Measurements from ENCODE around the gene ZNF28.
A peak's percentile ranks its signal among the peaks of the same experiment; 100 is the strongest.
"Not testable (repeated sequence)": the region's sequence is repeated elsewhere in the genome, so short reads cannot be mapped to it uniquely, and the experiment has no call there.

The ZNF28 gene

DNA sequence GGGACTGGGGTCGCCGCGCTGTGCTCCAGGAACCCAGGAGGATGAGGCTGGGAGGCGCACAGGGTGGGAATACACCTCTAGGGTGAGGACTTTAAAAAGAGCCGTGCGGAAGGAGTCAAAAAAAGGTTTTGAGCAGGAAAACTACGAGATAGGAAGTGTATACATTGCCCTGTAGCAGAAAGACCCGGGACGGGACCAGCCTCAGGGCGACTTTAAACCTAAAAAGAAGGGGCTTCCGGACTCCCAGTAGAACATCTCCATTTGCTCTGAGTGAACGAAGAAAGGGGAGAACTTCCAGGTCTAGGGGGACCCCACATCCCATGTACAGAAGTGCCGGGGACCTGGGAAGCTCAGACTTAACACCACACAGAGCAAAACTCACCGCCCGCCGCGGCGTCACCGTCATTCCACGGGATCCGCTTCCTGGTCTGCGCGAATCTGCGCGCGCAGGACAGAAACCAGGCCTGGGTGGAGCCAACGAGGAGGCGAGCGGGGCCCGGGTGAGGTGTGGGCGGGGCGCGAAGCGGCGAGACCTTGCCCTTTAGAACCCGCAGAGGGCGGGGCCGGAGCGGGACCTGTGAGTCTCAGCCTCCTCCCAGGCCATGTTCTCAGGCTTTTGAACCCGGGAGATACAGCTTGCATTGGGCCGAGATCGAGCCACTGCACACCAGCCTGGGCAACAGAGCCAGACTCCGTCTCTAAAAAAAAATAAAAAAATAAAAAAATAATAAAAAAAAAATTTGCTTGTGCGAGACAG lies at the start of gene ZNF28:
ZNF28 (minus strand) TSS at position 430 of the 757 bp plus-strand sequence. CDS start 3,675 bp downstream, outside the sequence.
- DNase-seq = not testable (repeated sequence)

DNA sequence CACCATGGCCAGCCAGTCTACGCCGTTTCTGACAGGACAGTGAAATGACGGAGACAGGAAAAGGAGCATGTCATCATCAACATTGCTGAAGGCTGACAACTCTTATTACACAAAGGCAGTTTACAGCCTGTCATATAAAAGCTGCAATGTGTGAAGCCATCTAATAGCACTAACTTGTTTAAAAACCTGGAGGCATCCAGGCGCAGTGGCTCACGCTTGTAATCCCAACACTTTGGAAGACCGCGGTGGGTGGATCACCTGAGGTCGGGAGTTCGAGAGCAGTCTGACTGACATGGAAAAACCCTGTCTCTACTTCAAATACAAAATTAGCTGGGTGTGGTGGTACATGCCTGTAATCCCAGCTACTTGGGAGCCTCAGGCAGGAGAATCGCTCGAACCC lies 46.6 kb upstream of the ZNF28 start:
- DNase-seq = not testable (repeated sequence)

DNA sequence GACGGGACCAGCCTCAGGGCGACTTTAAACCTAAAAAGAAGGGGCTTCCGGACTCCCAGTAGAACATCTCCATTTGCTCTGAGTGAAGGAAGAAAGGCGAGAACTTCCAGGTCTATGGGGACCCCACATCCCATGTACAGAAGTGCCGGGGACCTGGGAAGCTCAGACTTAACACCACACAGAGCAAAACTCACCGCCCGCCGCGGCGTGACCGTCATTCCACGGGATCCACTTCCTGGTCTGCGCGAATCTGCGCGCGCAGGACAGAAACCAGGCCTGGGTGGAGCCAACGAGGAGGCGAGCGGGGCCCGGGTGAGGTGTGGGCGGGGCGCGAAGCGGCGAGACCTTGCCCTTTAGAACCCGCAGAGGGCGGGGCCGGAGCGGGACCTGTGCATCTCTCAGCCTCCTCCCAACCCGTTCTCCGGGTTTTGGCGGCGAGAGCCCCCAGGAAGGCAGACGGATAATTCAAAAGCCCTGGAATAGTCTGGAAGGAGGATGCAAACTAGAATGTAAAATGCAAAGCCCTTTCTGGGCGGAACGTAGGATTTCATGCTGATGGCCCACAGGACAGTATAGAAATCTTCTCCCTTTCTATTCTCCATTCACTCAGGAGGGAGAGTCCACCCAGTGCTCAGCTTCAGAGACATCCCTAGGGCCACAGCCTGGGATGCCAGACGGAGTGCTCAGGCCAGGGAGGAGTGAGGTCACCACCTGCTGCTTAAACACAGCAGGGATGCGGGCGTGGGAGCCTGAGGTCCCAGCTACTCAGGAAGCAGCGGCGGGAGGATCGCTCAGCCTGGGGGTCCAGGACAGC lies 36.2 kb upstream of the ZNF28 start, which contains the start of gene ZNF468:
ZNF468 (minus strand) TSS at position 242 of the 814 bp plus-strand sequence. CDS start 3,347 bp downstream, outside the sequence.
- peak; percentile 19 to 21 for DNase-seq

DNA sequence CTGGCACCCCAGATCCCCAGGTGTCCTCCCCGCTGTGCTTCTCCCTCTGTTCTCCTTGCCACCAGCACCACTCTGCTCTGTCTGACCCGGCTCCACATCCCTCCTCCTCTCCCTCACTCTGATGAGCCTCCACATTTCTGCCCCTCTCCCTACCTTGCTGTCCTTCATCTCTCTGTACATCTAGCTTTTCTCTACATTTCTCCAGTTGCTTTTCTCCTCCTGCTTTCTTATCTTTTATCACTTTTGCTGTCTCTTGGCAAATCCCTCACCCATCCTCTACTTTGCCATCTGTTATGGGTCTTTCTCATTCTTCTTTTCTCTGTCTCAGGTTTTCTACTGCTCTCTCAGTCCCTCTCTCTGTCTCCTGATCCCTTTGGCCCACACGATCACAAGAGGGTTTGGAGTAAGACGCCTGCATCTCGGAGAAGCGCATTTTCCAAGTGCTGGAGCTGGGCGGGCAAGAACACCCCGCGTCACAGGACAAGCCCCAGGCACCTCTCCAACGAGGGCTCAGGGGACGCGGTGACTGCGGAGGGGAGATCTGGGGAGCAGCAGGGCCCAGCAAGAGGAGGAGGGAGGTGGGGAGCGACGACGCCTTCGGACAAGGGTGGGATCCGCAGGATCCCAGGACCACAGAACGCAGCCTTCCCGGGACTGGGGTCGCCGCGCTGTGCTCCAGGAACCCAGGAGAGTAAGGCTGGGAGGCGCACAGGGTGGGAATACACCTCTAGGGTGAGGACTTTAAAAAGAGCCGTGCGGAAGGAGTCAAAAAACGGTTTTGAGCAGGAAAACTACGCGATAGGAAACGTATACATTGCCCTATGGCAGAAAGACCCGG lies 35.3 kb upstream of the ZNF28 start:
- not testable (repeated sequence) for DNase-seq

DNA sequence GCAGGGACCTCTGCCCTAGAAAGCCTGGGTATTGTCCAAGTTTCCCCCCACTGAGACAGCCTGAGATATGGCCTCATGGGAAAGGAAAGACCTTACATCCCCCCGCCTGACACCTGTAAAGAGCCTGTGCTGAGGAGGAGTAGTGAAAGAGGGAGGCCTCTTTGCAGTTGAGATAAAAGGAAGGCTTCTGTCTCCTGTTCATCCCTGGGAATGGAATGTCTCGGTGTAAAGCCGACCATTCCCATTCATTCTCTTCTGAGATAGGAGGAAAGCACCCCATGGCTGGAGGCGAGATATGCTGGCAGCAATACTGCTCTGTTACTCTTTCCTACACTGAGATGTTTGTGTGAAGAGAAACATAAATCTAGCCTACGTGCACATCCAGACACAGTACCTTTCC lies 25.9 kb upstream of the ZNF28 start:
- DNase-seq = not testable (repeated sequence)

DNA sequence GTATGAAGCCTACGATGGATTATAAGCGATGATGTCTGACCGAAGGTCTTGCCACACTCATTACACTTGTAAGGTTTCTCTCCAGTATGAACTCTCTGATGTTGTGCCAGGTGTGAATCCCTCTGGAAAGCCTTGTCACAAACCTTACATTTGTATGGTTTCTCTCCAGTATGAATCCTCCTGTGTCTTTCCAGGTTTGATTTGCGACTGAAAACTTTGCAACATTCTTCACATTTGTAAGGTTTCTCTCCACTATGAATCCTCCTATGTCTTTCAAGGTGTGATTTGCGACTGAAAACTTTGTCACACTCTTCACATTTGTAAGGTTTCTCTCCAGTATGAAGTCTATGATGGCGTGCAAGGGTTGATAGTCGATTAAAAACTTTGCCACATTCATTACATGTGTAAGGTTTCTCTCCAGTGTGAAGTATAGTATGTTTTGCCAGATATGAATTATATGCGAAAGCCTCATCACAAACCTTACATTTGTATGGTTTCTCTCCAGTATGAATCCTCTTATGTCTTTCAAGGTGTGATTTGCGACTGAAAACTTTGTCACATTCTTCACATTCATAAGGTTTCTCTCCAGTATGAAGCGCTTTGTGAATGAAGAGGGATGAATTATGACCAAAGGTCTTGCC lies 19.5 kb upstream of the ZNF28 start:
- DNase-seq = not testable (repeated sequence)

DNA sequence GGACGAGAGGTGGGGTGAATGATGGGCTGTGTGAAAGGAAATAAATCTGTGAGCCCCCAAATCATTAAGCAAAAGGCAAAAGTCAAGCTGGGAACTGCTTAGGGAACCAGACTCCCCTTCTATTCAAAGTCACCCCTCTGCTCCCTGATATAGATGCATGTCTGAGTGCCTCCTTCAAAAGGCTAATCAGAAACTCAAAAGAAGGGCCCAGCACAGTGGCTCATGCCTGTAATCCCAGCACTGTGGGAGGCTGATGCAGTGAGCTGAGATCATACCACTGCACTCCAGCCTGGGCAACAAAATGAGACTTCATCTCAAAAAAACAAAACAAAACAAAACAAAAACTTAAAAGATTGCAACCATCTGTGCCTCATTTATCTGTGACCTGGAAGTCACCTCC lies 12.9 kb upstream of the ZNF28 start:
- DNase-seq = not testable (repeated sequence)

DNA sequence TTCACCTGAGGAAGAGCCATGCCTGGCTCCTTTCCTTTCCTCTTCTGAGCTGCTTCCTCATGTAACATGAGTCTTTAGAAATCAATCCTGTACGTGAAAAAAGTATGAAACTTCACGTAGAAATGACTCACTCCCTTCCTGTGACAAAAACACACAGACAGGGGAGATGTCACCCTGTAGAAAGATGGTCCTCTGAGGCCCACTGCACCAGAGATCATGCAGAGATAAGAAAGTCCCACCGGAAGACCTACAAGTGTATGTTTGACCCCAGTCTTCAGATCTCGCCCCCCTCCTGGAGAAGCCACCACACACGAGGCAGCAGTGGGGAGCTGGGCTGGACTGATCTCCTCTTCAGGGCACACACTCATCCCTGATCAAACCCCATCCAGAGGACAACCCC lies 12.1 kb upstream of the ZNF28 start:
- DNase-seq = not testable (repeated sequence)

DNA sequence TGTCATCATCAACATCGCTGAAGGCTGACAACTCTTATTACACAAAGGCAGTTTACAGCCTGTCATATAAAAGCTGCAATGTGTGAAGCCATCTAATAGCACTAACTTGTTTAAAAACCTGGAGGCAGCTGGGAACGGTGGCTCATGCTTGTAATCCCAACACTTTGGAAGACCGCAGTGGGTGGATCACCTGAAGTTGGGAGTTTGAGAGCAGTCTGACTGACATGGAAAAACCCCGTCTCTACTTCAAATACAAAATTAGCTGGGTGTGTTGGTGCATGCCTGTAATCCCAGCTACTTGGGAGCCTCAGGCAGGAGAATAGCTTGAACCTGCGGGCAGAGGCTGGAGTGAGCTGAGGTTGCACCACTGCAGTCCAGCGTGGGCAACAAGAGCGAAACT lies 8.4 kb upstream of the ZNF28 start:
- DNase-seq = not testable (repeated sequence)

DNA sequence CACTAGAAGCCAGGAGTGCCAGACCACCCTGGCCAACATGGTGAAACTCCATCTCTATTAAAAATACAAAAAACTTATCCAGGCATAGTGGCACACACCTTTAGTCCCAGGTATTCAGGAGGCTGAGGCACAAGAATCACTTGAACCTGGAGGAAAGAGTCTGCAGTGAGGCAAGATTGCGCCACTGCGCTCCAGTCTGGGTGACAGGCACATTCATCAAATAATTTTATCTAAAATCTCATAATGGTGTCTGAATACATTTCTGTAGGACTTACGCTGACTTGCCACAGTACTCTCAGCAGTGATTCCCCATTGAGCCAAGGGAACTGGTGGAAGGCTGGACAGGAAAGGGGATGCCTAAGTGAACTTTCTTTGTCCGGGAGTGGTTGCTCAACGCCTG lies 4.3 kb upstream of the ZNF28 start:
- no peak for DNase-seq

DNA sequence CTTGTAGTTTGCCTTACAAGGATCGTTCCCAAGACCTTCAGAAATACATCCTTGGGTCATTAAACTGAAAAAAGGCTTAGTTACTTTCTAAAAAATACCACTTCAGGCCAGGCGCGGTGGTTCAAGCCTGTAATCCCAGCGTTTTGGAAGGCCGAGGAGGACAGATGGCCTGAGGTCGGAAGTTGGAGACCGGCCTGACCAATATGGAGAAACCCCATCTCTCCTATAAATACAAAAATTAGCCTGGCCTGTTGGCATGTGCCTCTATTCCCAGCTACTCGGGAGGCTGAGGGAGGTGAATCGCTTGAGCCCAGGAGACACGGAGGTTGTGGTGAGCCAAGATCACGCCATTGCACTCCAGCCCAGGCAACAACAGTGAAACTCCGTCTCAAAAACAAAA lies 2.2 kb upstream of the ZNF28 start:
- no peak for DNase-seq

DNA sequence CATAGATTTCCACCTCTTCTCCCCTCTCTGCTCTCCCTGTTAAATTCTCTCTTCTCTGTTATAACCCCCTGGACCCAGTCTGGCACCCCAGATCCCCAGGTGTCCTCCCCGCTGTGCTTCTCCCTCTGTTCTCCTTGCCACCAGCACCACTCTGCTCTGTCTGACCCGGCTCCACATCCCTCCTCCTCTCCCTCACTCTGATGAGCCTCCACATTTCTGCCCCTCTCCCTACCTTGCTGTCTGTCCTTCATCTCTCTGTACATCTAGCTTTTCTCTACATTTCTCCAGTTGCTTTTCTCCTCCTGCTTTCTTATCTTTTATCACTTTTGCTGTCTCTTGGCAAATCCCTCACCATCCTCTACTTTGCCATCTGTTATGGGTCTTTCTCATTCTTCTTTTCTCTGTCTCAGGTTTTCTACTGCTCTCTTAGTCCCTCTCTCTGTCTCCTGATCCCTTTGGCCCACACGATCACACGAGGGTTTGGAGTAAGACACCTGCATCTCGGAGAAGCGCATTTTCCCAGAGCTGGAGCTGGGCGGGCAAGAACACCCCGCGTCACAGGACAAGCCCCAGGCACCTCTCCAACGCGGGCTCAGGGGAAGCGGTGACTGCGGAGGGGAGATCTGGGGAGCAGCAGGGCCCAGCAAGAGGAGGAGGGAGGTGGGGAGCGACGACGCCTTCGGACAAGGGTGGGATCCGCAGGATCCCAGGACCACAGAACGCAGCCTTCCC lies 795 bp downstream of the ZNF28 start:
- not testable (repeated sequence) for DNase-seq

DNA sequence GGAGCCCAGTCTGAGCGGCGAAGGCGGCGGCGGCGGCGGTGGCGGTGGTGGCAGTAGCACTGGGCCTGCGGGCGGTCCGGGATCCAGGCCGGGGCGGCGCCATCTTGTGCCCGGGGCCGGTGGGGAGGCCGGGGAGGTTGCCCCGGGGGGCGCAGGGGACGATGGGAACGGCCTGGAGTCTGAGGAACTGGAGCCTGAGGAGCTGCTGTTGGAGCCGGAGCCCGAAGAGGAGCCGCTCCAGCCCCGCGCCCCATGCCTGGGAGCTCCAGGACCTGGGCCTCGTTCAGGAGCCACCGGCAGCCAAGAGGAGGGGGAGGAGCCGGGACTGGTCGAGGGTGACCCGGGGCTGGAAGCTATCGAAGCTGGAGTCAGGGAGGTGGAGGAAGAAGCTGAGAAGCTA lies 11.6 kb downstream of the ZNF28 start:
- DNase-seq = no peak

DNA sequence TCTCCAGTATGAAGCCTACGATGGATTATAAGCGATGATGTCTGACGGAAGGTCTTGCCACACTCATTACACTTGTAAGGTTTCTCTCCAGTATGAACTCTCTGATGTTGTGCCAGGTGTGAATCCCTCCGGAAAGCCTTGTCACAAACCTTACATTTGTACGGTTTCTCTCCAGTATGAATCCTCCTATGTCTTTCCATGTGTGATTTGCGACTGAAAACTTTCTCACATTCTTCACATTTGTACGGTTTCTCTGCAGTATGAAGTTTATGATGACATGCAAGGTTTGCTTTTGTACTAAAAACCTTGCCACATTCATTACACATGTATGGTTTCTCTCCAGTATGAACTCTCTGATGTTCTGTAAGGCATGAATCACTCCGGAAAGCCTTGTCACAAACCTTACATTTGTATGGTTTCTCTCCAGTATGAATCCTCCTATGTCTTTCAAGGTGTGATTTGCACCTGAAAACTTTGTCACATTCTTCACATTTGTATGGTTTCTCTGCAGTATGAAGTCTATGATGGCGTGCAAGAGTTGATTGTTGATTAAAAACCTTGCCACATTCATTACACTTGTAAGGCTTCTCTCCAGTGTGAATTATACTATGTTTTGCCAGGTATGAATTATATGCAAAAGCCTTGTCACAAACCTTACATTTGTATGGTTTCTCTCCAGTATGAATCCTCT lies 21.3 kb downstream of the ZNF28 start:
- DNase-seq = not testable (repeated sequence)

DNA sequence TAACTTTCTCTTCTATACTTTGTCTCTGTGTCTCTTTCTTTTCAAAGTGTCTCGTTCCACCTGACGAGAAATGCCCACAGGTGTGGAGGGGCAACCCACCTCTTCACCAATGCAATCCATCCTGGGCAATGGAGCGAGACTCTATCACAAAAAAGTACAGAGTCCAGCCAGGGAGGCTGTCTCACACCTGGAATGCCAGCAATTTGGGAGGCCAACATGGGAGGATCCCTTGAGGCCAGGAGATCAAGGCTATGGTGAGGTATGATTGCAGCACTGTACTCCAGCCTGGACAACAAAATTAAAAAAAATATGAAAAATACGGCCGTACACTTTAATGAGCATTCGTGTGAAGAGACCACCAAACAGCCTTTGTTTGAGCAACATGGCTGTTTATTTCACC lies 32.0 kb downstream of the ZNF28 start:
- no peak for DNase-seq

DNA sequence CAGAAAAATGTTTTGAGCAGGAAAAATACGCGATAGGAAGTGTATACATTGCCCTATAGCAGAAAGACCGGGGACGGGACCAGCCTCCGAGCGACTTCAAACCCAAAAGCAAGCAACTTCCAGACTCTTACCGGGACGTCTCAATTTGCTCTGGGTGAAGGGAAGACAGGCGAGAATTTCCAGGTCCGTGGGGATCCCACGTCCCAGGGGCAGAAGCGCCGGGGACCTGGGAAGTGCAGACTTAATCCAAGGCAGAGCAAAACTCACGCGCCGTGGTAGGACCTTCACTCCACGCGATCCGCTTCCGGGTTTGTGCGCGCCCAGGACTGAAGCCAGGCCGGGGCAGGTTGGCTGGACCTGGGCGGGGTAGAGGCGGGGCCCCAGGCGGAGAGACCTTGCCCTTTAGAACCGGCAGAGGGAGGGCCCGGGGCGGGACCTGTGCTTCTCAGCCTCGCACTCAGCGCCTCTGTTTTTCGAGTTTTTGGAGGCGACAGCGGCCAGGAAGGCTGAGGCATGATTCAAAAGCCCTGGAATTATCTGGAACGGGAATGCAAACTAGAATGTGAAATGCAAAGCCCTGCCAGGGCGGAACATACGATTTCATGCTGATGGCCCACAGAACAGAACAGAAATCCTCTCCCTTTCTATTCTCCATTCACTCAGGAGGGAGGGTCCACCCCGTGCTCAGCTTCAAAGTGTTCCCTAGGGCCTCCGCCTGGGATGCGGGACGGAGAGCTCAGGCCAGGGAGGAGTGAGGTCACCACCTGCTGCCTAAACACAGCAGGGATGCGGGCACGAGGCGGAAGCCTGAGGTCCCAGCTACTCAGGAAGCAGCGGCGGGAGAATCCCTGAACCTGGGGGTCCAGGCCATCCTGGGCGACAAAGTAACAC lies 34.7 kb downstream of the ZNF28 start, which contains the start of gene ZNF600:
ZNF600 (minus strand) TSS at position 328 of the 891 bp plus-strand sequence. CDS start 7,903 bp downstream, outside the sequence.
- DNase-seq = not testable (repeated sequence)

DNA sequence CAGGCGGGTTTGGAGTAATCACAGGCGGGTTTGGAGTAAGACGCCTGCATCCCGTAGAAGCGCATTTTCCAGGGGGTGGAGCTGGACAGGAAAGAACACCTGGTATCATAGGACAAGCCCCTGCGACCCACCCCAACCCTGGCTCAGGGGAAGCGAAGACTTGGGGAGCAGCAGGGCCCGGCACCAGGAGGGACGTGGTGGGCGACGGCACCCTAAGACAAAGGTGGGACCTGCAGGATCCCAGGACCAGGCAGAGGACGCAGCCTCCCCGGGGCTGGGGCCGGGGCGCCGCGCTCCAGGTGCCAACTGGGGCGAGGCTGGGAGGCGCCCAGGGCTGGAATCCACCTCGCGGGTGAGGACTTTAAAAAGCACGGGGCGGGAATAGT lies 35.4 kb downstream of the ZNF28 start:
- DNase-seq = no peak

DNA sequence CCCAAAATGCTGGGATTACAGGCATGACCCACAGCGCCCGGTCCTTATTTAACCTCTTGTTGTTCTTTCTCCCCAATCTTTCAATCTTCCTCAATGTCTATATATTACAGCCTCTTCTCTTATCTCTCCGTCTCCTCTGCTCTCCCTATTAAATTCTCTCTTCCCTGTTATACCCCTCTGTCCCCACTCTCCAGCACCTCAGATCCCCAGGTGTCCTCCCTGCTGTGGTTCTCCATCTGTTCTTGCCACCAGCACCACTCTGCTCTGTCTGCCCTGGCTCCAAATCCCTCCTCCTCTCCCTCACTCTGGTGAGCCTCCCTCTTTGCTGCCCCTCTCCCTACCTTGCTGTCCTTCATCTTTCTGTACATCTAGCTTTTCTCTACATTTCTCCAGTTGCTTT lies 35.9 kb downstream of the ZNF28 start:
- no peak for DNase-seq

DNA sequence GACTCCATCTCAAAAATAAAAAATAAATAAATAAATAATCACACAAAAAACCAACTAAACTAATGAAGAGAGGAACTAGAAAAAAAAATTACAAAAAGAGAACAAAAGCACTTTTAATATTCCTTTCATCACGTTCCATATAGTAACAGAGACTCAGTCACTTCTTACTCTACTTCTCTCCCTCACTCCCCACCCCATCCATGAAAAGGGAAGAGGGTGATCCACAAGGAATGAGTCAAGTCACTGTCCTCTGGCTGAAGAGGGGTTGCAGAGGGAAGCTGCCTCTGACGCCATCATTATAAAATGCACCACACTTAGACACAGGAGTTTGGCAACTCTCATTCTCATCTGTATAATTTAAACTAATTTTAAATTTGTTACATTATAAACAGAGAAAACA lies 38.6 kb downstream of the ZNF28 start:
- not testable (repeated sequence) for DNase-seq

DNA sequence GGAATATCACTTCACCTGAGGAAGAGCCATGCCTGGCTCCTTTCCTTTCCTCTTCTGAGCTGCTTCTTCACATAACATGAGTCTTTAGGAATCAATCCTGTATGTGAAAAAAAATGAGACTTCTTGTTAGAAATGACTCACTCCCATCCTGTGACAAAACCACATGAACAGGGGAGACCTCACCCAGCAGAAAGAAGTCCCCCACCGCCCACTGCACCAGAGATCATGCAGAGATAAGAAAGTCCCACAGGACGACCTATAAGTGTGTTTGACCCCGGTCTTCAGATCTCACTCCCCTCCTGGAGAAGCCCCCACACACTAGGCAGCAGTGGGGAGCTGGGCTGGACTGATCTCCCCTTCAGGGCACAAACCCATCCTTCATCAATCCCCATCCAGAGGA lies 42.6 kb downstream of the ZNF28 start:
- DNase-seq = no peak

Measured in SHP77 (cell line).